GM21381 (cell line): ENCODE results near the gene SIK3.
A peak's percentile ranks its signal among the peaks of the same experiment; 100 is the strongest.

Experiments used
- ATAC-seq: cut with Tn5 transposase; IDR thresholded peaks from one replicate; pipeline ENCODE4 v1.9.1; 2021; ENCODE audit warnings: mild to moderate bottlenecking, moderate library complexity; ENCODE audit not compliant: unreplicated experiment

Gene SIK3

GRCh38 chr11:116973270-116973669 is 125.0 kb downstream of the SIK3 start:
- no peak for ATAC-seq

- no peak for ATAC-seq
Observed at GRCh38 chr11:116972691-116973090, 125.5 kb downstream of the SIK3 start.

GRCh38 chr11:116970485-116971292 is 127.5 kb downstream of the SIK3 start:
- no peak for ATAC-seq

- no peak for ATAC-seq
Observed at GRCh38 chr11:116969694-116970093, 128.5 kb downstream of the SIK3 start.

- no peak for ATAC-seq
Observed at GRCh38 chr11:116964269-116964668, 134.0 kb downstream of the SIK3 start.

GRCh38 chr11:116963813-116964212 is 134.4 kb downstream of the SIK3 start:
- ATAC-seq = no peak

- no peak for ATAC-seq
Observed at GRCh38 chr11:116962108-116962507, 136.1 kb downstream of the SIK3 start.

- ATAC-seq = no peak
Observed at GRCh38 chr11:116960930-116961329, 137.3 kb downstream of the SIK3 start.

GRCh38 chr11:116958246-116958645 is 140.0 kb downstream of the SIK3 start:
- no peak for ATAC-seq

GRCh38 chr11:116955949-116956348 is 142.3 kb downstream of the SIK3 start:
- no peak for ATAC-seq

GRCh38 chr11:116955548-116955947 is 142.7 kb downstream of the SIK3 start:
- ATAC-seq = no peak

GRCh38 chr11:116953530-116954285 is 144.5 kb downstream of the SIK3 start:
- no peak for ATAC-seq

- ATAC-seq = no peak
Observed at GRCh38 chr11:116951762-116952161, 146.5 kb downstream of the SIK3 start.

GRCh38 chr11:116950210-116950609 is 148.0 kb downstream of the SIK3 start:
- no peak for ATAC-seq

- peak; percentile 68 for ATAC-seq
Observed at GRCh38 chr11:116948391-116948790, 149.8 kb downstream of the SIK3 start.

- ATAC-seq = no peak
Observed at GRCh38 chr11:116946414-116946813, 151.8 kb downstream of the SIK3 start.

GRCh38 chr11:116939499-116939898 is 158.7 kb downstream of the SIK3 start:
- no peak for ATAC-seq

- no peak for ATAC-seq
Observed at GRCh38 chr11:116938471-116939070, 159.7 kb downstream of the SIK3 start.

- ATAC-seq = no peak
Observed at GRCh38 chr11:116936754-116937446, 161.3 kb downstream of the SIK3 start.

GRCh38 chr11:116935514-116935913 is 162.7 kb downstream of the SIK3 start:
- no peak for ATAC-seq

GRCh38 chr11:116935089-116935488 is 163.1 kb downstream of the SIK3 start:
- no peak for ATAC-seq
